ENCODE results near the gene PKMYT1.
"Not testable (repeated sequence)": the region's sequence is repeated elsewhere in the genome, so short reads cannot be mapped to it uniquely, and the experiment has no call there.

PKMYT1 gene

GRCh38 chr16:2955779-2956578 is 24.3 kb downstream of the PKMYT1 start:
- DNase-seq = no peak

GRCh38 chr16:2955438-2955778 is 24.8 kb downstream of the PKMYT1 start:
- no peak for DNase-seq

GRCh38 chr16:2954656-2955381 is 25.4 kb downstream of the PKMYT1 start:
- DNase-seq = no peak

GRCh38 chr16:2953706-2954627 is 26.3 kb downstream of the PKMYT1 start:
- no peak for DNase-seq

- DNase-seq = no peak
Observed at GRCh38 chr16:2952679-2953078, 27.6 kb downstream of the PKMYT1 start.

GRCh38 chr16:2950773-2951172 is 29.5 kb downstream of the PKMYT1 start:
- DNase-seq = no peak

GRCh38 chr16:2950353-2950724 is 29.9 kb downstream of the PKMYT1 start:
- no peak for DNase-seq

GRCh38 chr16:2949705-2950352 is 30.4 kb downstream of the PKMYT1 start:
- no peak for DNase-seq

- no peak for DNase-seq
Observed at GRCh38 chr16:2948807-2949704, 31.2 kb downstream of the PKMYT1 start.

- no peak for DNase-seq
Observed at GRCh38 chr16:2946649-2947048, 33.6 kb downstream of the PKMYT1 start.

- not testable (repeated sequence) for DNase-seq
Observed at GRCh38 chr16:2943716-2944115, 36.5 kb downstream of the PKMYT1 start.

- DNase-seq = no peak
Observed at GRCh38 chr16:2942045-2942444, 38.2 kb downstream of the PKMYT1 start.

GRCh38 chr16:2939968-2940367 is 40.3 kb downstream of the PKMYT1 start:
- no peak for DNase-seq

GRCh38 chr16:2938206-2938605 is 42.0 kb downstream of the PKMYT1 start:
- DNase-seq = no peak

GRCh38 chr16:2937170-2937569 is 43.1 kb downstream of the PKMYT1 start:
- no peak for DNase-seq

- DNase-seq = no peak
Observed at GRCh38 chr16:2936436-2937011, 43.7 kb downstream of the PKMYT1 start.

GRCh38 chr16:2934450-2934849 is 45.8 kb downstream of the PKMYT1 start:
- no peak for DNase-seq

GRCh38 chr16:2933701-2934100 is 46.5 kb downstream of the PKMYT1 start:
- no peak for DNase-seq

GRCh38 chr16:2933136-2933535 is 47.1 kb downstream of the PKMYT1 start:
- no peak for DNase-seq

- not testable (repeated sequence) for DNase-seq
Observed at GRCh38 chr16:2931231-2931914, 48.9 kb downstream of the PKMYT1 start.

GRCh38 chr16:2930236-2930635 is 50.0 kb downstream of the PKMYT1 start:
- DNase-seq = no peak

All from HCEC 1CT (cell line).